A172 (cell line): ENCODE measurements around the gene MSH4. TPM values are rescaled to one million over a fixed set of nuclear protein-coding genes. Genes with fewer than 3 reads are reported as not detected.
A peak's percentile ranks its signal among the peaks of the same experiment; 100 is the strongest.
"Not testable (repeated sequence)": the region's sequence is repeated elsewhere in the genome, so short reads cannot be mapped to it uniquely, and the experiment has no call there.

Source experiments
- DNase-seq: peaks from one replicate; pipeline ENCODE4 v3.0.0-alpha.2; 2015; ENCODE audit warnings: low spot score
- total RNA-seq: library from RNA; depleted of rRNA; stranded (reverse); fragments of >200 nt; shearing (Covaris generic); gene quantifications from 2 replicates; pipeline ENCODE4 v1.2.3, GENCODE V29; 2014

Gene MSH4
- total RNA-seq, 1 experiment from 2014 or later = 0.02 TPM

DNA sequence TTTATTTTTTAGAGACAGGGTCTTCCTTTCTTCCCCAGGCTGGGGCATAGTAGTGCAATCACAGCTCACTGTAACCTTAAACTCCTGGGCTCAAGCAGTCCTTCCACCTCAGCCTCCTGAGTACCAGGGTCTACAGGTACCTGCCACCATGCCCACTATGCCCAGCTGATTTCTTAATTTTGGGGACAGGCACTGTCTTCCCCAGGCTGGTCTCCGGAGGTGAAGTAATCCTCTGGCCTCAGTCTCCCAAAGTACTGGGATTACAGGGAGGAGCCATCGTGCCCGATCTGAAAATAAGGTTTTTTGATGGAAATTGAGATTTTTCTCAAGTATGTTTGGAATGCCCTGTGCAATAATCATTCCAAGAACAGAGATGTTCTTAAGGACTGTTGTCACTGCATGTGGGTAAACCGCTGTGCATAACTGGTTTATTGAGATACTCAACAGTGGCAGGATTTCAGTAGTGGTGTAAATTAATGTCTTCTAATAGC is 934 bp upstream of the MSH4 start:
- no peak for DNase-seq

DNA sequence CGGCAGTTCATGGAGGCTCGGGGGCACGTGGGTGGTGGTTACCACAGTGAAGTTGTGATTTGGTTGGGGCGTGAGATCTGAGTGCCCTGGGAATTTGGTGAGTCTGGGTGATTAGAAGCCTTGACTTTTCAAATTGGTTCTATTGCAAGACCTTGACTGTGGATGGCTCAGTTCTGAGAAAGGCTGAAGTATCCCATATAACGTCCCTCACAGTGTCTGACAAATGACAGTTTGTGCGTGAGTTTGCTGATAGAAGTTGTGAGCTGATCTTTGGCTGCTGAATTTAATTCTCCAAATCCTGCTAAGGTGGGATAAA is 549 bp downstream of the MSH4 start:
- no peak for DNase-seq

DNA sequence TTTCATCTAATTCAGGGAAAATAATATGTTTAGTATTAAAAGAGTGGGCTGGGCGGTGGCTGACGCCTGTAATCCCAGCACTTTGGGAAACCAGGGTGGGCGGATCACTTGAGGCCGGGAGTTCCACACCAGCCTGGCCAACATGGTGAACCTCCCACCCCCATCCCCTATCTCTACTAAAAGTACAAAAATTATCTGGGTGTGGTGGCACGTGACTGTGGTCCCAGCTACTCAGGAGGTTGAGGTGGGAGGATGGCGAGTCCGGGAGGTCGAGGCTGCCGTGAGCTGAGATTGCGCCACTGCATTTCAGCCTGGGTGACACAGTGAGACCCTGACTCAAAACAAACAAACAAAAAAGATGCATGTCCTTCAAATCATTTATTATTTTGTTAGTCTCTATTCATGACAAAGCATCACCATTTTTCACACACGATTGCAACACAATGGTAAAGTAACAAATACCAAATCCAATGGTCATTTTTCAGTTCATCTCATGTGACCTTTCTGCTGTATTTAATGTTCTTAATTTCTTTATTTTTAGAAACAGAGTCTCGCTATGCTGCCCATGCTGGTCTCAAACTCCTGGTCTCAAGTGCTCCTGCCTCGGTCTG is 1.0 kb downstream of the MSH4 start:
- DNase-seq = no peak

- DNase-seq = not testable (repeated sequence)
These were observed 4.8 kb downstream of the MSH4 start for GRCh38 chr1:75801480-75801879.

DNA sequence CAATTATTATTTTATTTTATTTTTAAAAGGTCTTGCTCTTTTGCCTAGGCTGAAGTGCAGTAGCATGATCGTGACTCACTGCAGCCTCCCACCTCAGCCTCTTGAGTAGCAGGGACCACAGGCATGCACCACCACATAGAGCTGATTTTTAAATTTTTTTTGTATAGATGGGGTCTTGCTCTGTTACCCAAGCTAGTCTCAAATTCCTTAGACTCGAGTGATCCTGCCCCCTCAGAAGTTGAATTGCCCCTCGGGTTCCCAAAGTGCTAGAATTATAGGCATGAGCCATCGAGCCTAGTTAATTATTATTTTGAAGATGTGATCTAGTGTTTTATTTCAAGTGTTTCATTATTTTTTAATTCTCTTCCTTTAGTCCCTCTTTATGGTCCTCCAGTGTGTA is 12.2 kb downstream of the MSH4 start:
- DNase-seq = no peak

GRCh38 chr1:75810113-75810512 is 13.4 kb downstream of the MSH4 start:
- DNase-seq = not testable (repeated sequence)

DNA sequence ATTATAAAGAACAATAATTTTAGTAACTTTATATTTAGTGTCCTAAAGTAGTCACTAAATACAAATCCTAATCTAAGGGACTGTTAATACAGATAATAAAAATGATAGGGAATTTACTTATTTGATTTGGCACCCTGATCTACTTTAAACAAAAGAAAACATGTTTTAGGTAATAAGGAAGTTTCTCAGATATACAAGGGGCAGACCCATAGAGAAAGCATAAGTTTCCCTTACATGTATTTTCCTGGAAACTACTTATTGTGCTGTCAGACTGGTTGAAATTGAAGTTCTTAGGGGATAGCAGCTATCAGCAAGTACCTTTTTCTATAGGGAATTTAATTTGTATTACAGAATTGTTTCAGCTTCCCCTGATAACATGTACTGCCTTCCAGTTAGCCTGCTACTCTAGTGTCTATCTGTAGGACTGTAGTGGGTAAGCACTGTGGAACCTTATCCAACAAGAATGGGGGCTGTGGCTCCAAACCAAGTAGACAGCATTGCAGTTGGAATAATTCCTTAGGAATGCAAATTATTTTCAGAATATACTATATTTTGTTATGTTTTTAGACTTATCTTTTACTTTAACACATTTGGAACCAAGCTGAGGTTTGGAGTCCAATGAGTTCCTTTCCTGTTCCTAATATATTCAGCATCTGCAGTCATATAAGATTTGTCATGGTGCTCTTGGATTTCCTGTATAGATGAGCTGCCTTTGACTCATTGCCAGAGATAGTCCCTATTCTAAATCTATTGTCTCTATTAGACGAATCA is 14.7 kb downstream of the MSH4 start:
- no peak for DNase-seq

DNA sequence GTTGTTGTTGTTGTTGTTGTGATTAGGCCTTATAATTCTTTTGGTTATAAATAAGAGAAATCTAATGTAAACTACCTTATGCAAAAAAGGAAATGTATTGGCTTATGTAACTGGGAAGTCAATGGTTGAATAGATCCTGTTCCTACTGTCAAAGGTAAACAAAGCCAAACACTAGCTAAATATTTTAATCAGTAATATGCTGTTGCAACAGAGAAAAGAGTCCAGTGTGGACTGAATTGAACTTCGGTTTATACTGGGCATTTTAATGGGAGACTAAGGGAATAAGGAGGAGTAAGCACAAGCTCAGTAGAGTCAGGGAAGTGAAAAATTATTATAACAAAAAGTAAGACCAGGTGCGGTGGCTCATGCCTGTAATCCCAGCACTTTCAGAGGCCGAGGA is 15.4 kb downstream of the MSH4 start:
- DNase-seq = no peak

DNA sequence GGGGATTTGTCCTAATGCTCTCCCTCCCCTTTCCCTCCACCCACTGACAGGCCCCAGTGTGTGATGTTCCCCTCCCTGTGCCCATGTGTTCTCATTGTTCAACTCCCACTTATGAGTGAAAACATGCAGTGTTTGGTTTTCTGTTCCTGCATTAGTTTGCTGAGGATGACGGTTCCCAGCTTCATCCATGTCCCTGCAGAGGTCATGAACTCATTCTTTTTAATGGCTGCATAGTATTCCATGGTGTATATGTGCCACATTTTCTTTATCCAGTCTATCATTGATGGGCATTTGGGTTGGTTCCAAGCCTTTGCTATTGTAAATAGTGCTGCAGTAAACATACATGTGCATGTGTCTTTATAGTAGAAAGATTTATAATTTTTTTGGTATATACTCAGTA is 26.9 kb downstream of the MSH4 start:
- not testable (repeated sequence) for DNase-seq

GRCh38 chr1:75836528-75837100 is 39.9 kb downstream of the MSH4 start:
- no peak for DNase-seq

DNA sequence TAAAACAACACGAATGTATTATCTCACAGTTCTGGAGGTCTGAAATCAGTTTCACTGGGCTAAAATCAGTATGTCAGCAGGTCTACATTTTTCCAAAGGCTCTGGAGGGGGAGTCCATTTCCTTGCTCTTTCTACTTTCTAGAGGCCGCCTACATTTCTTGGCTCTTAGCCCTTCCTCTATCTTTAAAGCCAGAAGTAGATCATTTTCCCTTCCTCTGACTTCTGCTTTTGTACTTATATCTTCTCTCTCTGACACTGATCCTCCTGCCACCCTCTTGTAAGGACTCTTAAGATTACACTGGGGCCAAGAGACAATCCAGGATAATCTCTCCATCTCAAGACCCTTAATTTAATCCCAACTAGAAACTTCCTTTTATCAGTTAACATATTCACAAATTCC is 41.4 kb downstream of the MSH4 start:
- DNase-seq = no peak

DNA sequence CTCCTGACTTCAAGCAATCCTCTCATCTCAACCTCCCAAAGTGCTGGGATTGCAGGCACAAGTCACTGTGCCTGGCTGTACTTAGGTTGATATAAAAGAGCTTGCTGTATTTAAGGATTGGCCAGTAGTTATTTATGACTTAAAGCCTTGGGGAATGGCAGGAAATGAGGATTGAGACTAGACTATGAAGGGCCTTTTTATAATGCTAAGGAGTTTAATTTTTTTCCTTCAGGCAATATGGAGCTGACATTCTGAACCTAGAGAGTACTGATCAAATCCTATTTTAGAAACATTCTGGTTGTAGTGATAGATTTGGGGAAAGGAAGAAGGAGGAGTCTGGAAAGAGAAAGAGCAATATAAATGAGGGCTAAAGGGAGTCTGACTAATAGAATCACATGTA is 44.7 kb downstream of the MSH4 start:
- no peak for DNase-seq

GRCh38 chr1:75845576-75845975 is 48.9 kb downstream of the MSH4 start:
- DNase-seq = no peak

GRCh38 chr1:75855010-75855409 is 58.3 kb downstream of the MSH4 start:
- peak; percentile 60 for DNase-seq

GRCh38 chr1:75855734-75856133 is 59.1 kb downstream of the MSH4 start:
- DNase-seq = no peak

- no peak for DNase-seq
These were observed 65.1 kb downstream of the MSH4 start for GRCh38 chr1:75861831-75862230.

DNA sequence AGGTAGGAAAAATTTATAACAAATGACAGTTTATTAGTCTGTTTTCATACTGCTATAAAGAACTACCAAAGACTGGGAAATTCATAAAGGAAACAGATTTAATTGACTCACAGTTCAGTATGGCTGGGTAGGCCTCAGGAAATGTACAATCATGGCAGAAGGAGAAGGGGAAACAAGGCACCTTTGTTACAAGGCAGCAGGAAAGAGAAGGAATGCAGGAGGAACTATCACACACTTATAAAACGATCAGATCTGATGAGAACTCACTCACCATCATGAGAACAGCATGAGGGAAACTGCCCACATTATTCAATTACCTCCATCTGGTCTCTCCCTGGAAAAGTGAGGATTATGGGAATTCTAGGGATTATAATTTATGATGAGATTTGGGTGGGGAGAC is 74.3 kb downstream of the MSH4 start:
- DNase-seq = no peak

DNA sequence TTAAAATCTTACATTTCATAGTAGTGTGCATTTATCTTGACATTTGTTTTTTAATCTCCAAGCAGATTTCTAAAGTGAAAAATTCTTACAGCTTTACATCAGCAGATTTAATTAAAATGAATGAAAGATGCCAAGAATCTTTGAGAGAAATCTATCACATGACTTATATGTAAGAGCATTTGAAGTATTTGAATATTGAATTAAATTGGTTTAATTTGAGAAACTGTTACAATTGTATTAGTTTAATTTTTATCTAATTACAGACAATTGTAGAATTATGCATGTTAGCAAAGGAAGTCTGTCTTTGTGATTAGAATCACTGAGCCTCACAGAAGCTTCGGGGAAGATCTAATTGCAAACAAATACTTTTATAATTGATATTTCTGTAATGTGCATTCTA is 83.3 kb downstream of the MSH4 start:
- no peak for DNase-seq

DNA sequence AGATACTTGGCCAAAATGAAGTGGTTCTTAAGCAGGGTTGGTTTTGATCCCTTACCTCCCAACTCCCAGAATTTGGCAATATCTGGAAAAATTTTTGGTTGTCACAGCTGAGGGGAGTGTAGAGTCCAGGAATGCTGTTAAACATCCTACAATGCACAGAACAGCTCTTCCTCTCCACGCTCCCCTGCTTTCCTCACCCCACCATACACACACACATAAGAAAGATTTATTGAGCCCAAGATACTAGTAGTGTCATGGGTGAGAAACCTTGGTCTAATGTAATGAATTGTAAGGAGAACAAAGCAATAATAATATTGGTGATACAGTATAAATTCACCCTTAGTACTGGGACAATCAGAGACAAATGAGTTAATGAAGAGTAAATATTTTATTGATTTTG is 87.8 kb downstream of the MSH4 start:
- no peak for DNase-seq

GRCh38 chr1:75901371-75901770 is 104.7 kb downstream of the MSH4 start:
- DNase-seq = no peak

DNA sequence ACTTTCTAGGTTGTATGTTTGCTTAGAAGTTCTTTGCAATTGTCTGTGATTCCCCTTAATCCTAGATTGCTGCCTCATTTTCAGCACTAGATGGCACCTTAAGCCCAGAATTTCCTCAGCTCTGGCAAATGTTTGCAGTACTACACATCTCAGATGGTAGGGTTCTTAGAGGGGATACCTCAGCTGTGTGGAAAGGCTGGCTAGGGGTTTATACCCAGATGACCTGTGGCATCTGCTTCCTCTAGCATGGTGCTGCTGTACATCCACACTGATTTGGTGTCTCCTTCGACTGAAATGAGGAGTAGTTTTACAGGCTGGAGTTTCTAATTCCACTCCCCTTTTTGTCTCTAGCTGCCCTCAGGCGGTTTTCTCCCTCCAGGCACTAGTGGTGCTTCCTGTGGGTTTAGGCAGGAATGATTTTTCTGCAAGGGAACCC is 112.1 kb downstream of the MSH4 start:
- peak; percentile 35 for DNase-seq

GRCh38 chr1:75916834-75917233 is 120.2 kb downstream of the MSH4 start:
- DNase-seq = no peak

- DNase-seq = no peak
These were observed 126.0 kb downstream of the MSH4 start for GRCh38 chr1:75922698-75923097.
